Upper lobe of left lung (tissue), 6 donors: ENCODE data around the gene KIAA1755. TPM values are rescaled to one million over a fixed set of nuclear protein-coding genes. Genes with fewer than 3 reads are reported as not detected.

Experiments
- ATAC-seq, 2 donors: fragments of 200-7000 bp; cut with Tn5 transposase; one replicate each; pipeline ENCODE4 v1.9.1; 2022; ENCODE audit warnings: mild to moderate bottlenecking in 2 of 2, moderate library complexity in 2 of 2; ENCODE audit not compliant: low FRiP score in 2 of 2
- DNase-seq, 2 donors: peaks; one replicate each; pipeline ENCODE4 v3.0.0-alpha.2; 2019 to 2020
- H3K27ac ChIP-seq, 4 donors: fragments of 200-600 bp; sonication (generic); one replicate each; pipeline ENCODE4 v1.5.1; 2016 to 2019
- H3K27me3 ChIP-seq, 4 donors: fragments of 200-600 bp; sonication (generic); one replicate each; pipeline ENCODE4 v1.5.1; 2017 to 2019
- H3K36me3 ChIP-seq, 4 donors: fragments of 200-600 bp; sonication (generic); one replicate each; pipeline ENCODE4 v1.5.1; 2016 to 2019
- H3K4me1 ChIP-seq, 4 donors: fragments of 200-600 bp; sonication (generic); one replicate each; pipeline ENCODE4 v1.5.1; 2018 to 2019
- H3K4me3 ChIP-seq, 4 donors: fragments of 200-600 bp; sonication (generic); one replicate each; pipeline ENCODE4 v1.5.1; 2017 to 2019; ENCODE audit warnings: mild to moderate bottlenecking in 2 of 4, moderate library complexity in 1 of 4
- H3K9me3 ChIP-seq, 4 donors: fragments of 200-600 bp; sonication (generic); one replicate each; pipeline ENCODE4 v1.5.1; 2018 to 2019
- CTCF ChIP-seq, 6 experiments: fragments of 450-650 bp in 4 of 6; fragments of 200-600 bp in 2 of 6; sonication (generic) in 2 of 6; IDR thresholded peaks; one replicate each; pipeline ENCODE4 v1.5.1; 2016 to 2019; ENCODE audit warnings: antibody characterized with exemption in 6 of 6
- EP300 ChIP-seq, 4 donors: sonication (generic); formaldehyde crosslinking; IDR thresholded peaks; one replicate each; pipeline ENCODE4 v1.5.1; 2017; ENCODE audit warnings: antibody characterized with exemption in 4 of 4, control low read depth in 2 of 4
- POLR2A ChIP-seq, 4 donors: fragments of 450-650 bp; IDR thresholded peaks; one replicate each; pipeline ENCODE4 v1.5.1; 2016 to 2017; ENCODE audit warnings: antibody characterized with exemption in 4 of 4, mild to moderate bottlenecking in 2 of 4
- POLR2AphosphoS5 ChIP-seq, 2 donors: sonication (generic); formaldehyde crosslinking; IDR thresholded peaks; one replicate each; pipeline ENCODE4 v1.5.1; 2017; ENCODE audit warnings: antibody characterized with exemption in 2 of 2
- WGBS, 2 donors: methylation state at CpG; one replicate each; pipeline ENCODE4 v1.1.5; 2017 to 2018; 5-methylcytosine and 5-hydroxymethylcytosine counted together
- total RNA-seq, 6 donors: library from RNA; depleted of rRNA in 4 of 6; stranded (reverse); fragments of >200 nt in 4 of 6; gene quantifications; one replicate each; pipeline versions ENCODE4 v1.1.0 to v1.2.1, GENCODE V29; 2016 to 2021
- donor health status: DM: no; HTN: no; CAD: no; lungs with moderate emphysema.
- donor health status: DM: no; HTN: yes; CAD: no; lungs with severe emphysema.

Gene KIAA1755
- total RNA-seq, 6 donors from 2014 or later: 0.15 to 3.1 (median 1.4) TPM

DNA sequence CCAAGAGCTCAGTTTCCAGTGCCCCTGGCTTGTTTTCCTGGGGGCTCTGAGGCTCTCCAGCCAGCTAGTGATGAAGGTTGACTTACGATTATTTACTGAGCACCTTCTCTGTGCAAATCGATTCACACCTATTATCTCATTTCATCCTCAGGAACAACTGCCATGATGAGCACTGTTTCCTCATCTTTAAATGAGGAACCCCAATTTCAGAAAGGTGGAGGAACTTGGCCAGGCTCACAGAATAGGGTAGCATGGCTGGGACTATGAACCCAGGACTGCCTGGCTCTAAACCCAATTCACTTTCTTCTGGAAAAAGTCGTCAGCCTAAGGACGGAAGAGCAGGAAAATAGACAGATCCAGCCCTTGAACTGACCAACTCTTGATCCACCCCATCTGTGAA is 39.9 kb upstream of the KIAA1755 start:
- no peaks in the 10 kb centered on the region for H3K36me3 ChIP-seq
- H3K4me3 ChIP-seq: no peak overlapping the region
- peak overlapping the region in 2 of 4 donors; percentile 72 to 83 for H3K27ac ChIP-seq
- DNase-seq (no peak), ATAC-seq (no peak)
- no peaks in the 10 kb centered on the region for H3K9me3 ChIP-seq
- 69 to 71% methylated on average over 4 of the region's 4 CpGs for WGBS, 2 donors
- TF ChIP-seq EP300 (IDR thresholded peaks at IDR 0.05) (no peak), POLR2AphosphoS5 (IDR thresholded peaks at IDR 0.05) (no peak), POLR2A (IDR thresholded peaks at IDR 0.05) (no peak), CTCF (IDR thresholded peaks at IDR 0.05) (no peak)
- no peaks in the 10 kb centered on the region for H3K27me3 ChIP-seq
- H3K4me1 ChIP-seq: peaks cover 3 to 25% (median 12%) of the 10 kb centered on the region in 4 donors

GRCh38 chr20:38299963-38300362 is 39.4 kb upstream of the KIAA1755 start:
- Histone ChIP-seq H3K9me3 (no peaks in the 10 kb centered on the region), H3K27ac (peak overlapping the region in 3 of 4 donors; percentile 37 to 83 (median 72)), H3K27me3 (no peaks in the 10 kb centered on the region), H3K4me1 (peaks cover 3 to 25% (median 12%) of the 10 kb centered on the region in 4 donors), H3K4me3 (no peak overlapping the region), H3K36me3 (no peaks in the 10 kb centered on the region)
- peak in 1 of 2 donors; percentile 78 for DNase-seq
- WGBS, 2 donors: 56 to 67% methylated on average over 4 to 6 of the region's 6 CpGs
- peak in 1 of 2 donors; percentile 64 for ATAC-seq
- TF ChIP-seq POLR2AphosphoS5 (IDR thresholded peaks at IDR 0.05) (no peak), EP300 (IDR thresholded peaks at IDR 0.05) (no peak), CTCF (IDR thresholded peaks at IDR 0.05) (no peak), POLR2A (IDR thresholded peaks at IDR 0.05) (no peak)

DNA sequence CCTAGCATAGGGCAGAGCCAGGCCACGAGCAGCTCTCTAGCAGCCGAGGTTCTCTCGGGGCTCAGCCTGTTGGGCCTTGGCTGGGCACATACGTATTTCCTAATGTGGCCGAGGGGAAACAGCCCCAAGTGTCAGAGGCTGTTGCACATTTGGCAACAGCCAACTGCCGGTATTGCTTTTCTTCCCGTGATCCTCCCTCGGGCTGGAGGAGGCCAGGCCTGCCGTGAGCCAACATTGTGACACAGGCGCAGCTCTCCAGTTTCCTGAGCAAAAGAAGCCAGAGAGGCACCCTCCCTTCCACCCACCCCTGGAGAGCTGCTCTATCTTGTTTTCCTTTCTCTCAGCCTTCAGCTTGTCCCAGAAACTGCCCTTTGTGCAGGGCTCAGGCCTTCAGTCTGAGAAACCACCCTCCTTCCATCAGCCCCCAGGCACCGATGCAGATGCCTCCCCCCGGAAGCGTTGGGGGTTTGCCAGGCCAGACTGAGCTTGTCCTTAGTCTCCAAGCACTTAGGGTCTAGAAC is 38.3 kb upstream of the KIAA1755 start:
- Histone ChIP-seq H3K27me3 (no peaks in the 10 kb centered on the region), H3K27ac (peak overlapping the region; percentile 37 to 83 (median 78)), H3K9me3 (no peaks in the 10 kb centered on the region), H3K4me1 (peaks cover 3 to 25% (median 12%) of the 10 kb centered on the region in 4 donors), H3K36me3 (no peaks in the 10 kb centered on the region), H3K4me3 (no peak overlapping the region)
- WGBS, 2 donors: 9 to 17% methylated on average over 9 to 12 of the region's 13 CpGs
- ATAC-seq (peak; percentile 83 to 90), DNase-seq (peak; percentile 53 to 87)
- TF ChIP-seq CTCF (IDR thresholded peaks at IDR 0.05) (no peak), POLR2AphosphoS5 (IDR thresholded peaks at IDR 0.05) (peak; percentile 46 to 54), POLR2A (IDR thresholded peaks at IDR 0.05) (no peak)

DNA sequence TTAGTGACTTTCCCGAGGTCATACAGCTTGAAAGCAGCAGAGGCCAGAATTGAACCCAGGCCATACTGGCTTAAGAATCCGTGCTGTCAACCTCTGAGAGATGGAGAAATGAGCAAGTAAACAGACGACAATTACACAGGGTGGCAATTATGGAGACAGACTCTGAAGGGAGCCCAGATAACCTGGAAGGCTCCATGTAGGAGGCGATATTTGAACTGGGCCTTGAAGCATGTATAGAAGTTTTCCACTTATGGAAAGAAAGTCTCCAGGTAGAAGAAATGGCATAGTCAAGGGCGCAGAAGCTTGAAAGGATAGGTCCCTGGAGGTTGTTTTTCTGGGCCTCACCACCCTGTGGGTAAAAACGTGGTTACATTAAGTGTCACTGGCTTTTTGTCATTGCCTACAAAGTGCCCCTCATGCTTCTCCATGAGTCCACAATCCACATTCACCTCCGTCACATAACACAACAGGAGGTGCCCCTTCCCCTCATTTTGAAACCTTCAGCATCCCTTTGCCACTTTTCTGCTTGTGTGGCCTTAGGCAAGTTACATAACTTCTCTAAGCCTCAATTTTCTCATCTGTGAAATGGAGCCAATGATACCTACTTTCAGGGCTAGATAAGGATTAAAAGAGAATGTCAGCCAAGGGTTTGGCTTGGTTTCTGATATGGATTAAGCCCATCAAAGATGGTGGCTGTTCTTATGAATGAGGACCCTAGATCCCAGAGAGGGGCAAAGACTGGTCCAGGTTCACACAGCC is 37.6 kb upstream of the KIAA1755 start:
- DNase-seq (no peak), ATAC-seq (no peak)
- 83 to 88% methylated on average over 7 of the region's 7 CpGs for WGBS, 2 donors
- no peaks in the 10 kb centered on the region for H3K36me3 ChIP-seq
- H3K4me3 ChIP-seq: no peak overlapping the region
- peaks cover 3 to 25% (median 12%) of the 10 kb centered on the region in 4 donors for H3K4me1 ChIP-seq
- H3K9me3 ChIP-seq: no peaks in the 10 kb centered on the region
- TF ChIP-seq EP300 (IDR thresholded peaks at IDR 0.05) (no peak), POLR2A (IDR thresholded peaks at IDR 0.05) (no peak), CTCF (IDR thresholded peaks at IDR 0.05) (no peak), POLR2AphosphoS5 (IDR thresholded peaks at IDR 0.05) (no peak)
- H3K27ac ChIP-seq: peak overlapping the region; percentile 37 to 83 (median 78)
- H3K27me3 ChIP-seq: no peaks in the 10 kb centered on the region
